OCI-LY3 (cell line): ENCODE results near the gene GP2.

Experiments used
- CTCF ChIP-seq: fragments of 200-600, 300-600 bp; sonication (generic); IDR thresholded peaks from 2 replicates; pipeline ENCODE4 v1.5.1; 2014; ENCODE audit warnings: antibody characterized with exemption, low read length, low read depth
- EZH2phosphoT487 ChIP-seq: fragments of 200-600 bp; shearing (Covaris generic); IDR thresholded peaks from 2 replicates; pipeline ENCODE4 v1.6.1; 2018; ENCODE audit warnings: antibody characterized with exemption, mixed run types, low read depth

- TF ChIP-seq CTCF (no peak), EZH2phosphoT487 (no peak)
Measured at GRCh38 chr16:20355114-20355782, 27.9 kb upstream of the GP2 start.
